ENCODE results near the gene RAP2A.
A peak's percentile ranks its signal among the peaks of the same experiment; 100 is the strongest.

RAP2A gene

GRCh38 chr13:97422118-97423054, 11.6 kb upstream of the RAP2A start:
- no peak for DNase-seq

- DNase-seq: no peak
Observed at GRCh38 chr13:97423300-97424045, 10.5 kb upstream of the RAP2A start.

GRCh38 chr13:97425590-97425989, 8.4 kb upstream of the RAP2A start:
- DNase-seq: no peak

- no peak for DNase-seq
Observed at GRCh38 chr13:97426695-97427094, 7.3 kb upstream of the RAP2A start.

GRCh38 chr13:97429681-97430081, 4.3 kb upstream of the RAP2A start:
- peak; percentile 52 for DNase-seq

GRCh38 chr13:97430296-97430695, 3.7 kb upstream of the RAP2A start:
- DNase-seq: no peak

- no peak for DNase-seq
Observed at GRCh38 chr13:97431171-97431764, 2.7 kb upstream of the RAP2A start.

GRCh38 chr13:97432232-97432916, 1.6 kb upstream of the RAP2A start:
- no peak for DNase-seq

- DNase-seq: peak; percentile 99
Observed at GRCh38 chr13:97432917-97433726, 847 bp upstream of the RAP2A start.

GRCh38 chr13:97434397-97435201, 630 bp downstream of the RAP2A start:
- DNase-seq: peak; percentile 27

GRCh38 chr13:97435323-97435722, 1.4 kb downstream of the RAP2A start:
- peak; percentile 16 for DNase-seq

GRCh38 chr13:97435794-97436193, 1.8 kb downstream of the RAP2A start:
- DNase-seq: no peak

- no peak for DNase-seq
Observed at GRCh38 chr13:97436845-97437244, 2.9 kb downstream of the RAP2A start.

- DNase-seq: no peak
Observed at GRCh38 chr13:97437729-97438128, 3.8 kb downstream of the RAP2A start.

- DNase-seq: no peak
Observed at GRCh38 chr13:97438856-97439595, 5.1 kb downstream of the RAP2A start.

GRCh38 chr13:97440598-97441170, 6.7 kb downstream of the RAP2A start:
- DNase-seq: peak; percentile 42

- DNase-seq: peak; percentile 31
Observed at GRCh38 chr13:97441368-97441767, 7.4 kb downstream of the RAP2A start.

GRCh38 chr13:97445522-97446187, 11.7 kb downstream of the RAP2A start:
- DNase-seq: no peak

GRCh38 chr13:97446448-97446847, 12.5 kb downstream of the RAP2A start:
- no peak for DNase-seq
